HTR-8/SVneo (cell line): ENCODE results near the gene FBXO33.
"Not testable (repeated sequence)": the region's sequence is repeated elsewhere in the genome, so short reads cannot be mapped to it uniquely, and the experiment has no call there.

Source experiments
- DNase-seq: peaks from one replicate; pipeline ENCODE4 v3.0.0; 2011; ENCODE audit warnings: low spot score, mixed read lengths; ENCODE audit not compliant: insufficient read length
- FAIRE-seq: peaks from 2 replicates; lab custom pipeline; 2011; peaks lifted over from hg19 to GRCh38; lab: Jason Lieb, UNC

The FBXO33 gene

GRCh38 chr14:39381366-39381765 is 50.9 kb downstream of the FBXO33 start:
- FAIRE-seq = no peak

GRCh38 chr14:39376667-39377403 is 55.4 kb downstream of the FBXO33 start:
- FAIRE-seq = peak; percentile 42

More at GRCh38 chr14:39381366-39381765, 50.9 kb downstream of the FBXO33 start:
- DNase-seq = no peak

GRCh38 chr14:39374851-39375250 is 57.4 kb downstream of the FBXO33 start:
- FAIRE-seq = no peak
- no peak for DNase-seq

More at GRCh38 chr14:39376667-39377403, 55.4 kb downstream of the FBXO33 start:
- no peak for DNase-seq

- DNase-seq (no peak), FAIRE-seq (no peak)
Measured at GRCh38 chr14:39372656-39373055, 59.6 kb downstream of the FBXO33 start.

- FAIRE-seq (no peak), DNase-seq (no peak)
Measured at GRCh38 chr14:39370415-39370814, 61.8 kb downstream of the FBXO33 start.

GRCh38 chr14:39369029-39369428 is 63.2 kb downstream of the FBXO33 start:
- DNase-seq = no peak
- FAIRE-seq = no peak

GRCh38 chr14:39368261-39368959 is 63.8 kb downstream of the FBXO33 start:
- FAIRE-seq (no peak), DNase-seq (peak; percentile 63)

GRCh38 chr14:39367387-39367751 is 64.9 kb downstream of the FBXO33 start:
- FAIRE-seq (no peak), DNase-seq (no peak)

- FAIRE-seq (no peak), DNase-seq (no peak)
Measured at GRCh38 chr14:39366460-39367386, 65.5 kb downstream of the FBXO33 start.

- DNase-seq (no peak), FAIRE-seq (no peak)
Measured at GRCh38 chr14:39365354-39365753, 66.9 kb downstream of the FBXO33 start.

- FAIRE-seq = no peak
Measured at GRCh38 chr14:39364509-39364908, 67.7 kb downstream of the FBXO33 start.

GRCh38 chr14:39361556-39361955 is 70.7 kb downstream of the FBXO33 start:
- not testable (repeated sequence) for FAIRE-seq

More at GRCh38 chr14:39364509-39364908, 67.7 kb downstream of the FBXO33 start:
- DNase-seq = no peak

GRCh38 chr14:39360316-39360715 is 71.9 kb downstream of the FBXO33 start:
- DNase-seq = no peak
- FAIRE-seq = no peak

More at GRCh38 chr14:39361556-39361955, 70.7 kb downstream of the FBXO33 start:
- not testable (repeated sequence) for DNase-seq

- FAIRE-seq, DNase-seq: not testable (repeated sequence)
Measured at GRCh38 chr14:39359069-39359468, 73.2 kb downstream of the FBXO33 start.

- DNase-seq (no peak), FAIRE-seq (no peak)
Measured at GRCh38 chr14:39351708-39352107, 80.5 kb downstream of the FBXO33 start.

GRCh38 chr14:39350866-39351265 is 81.4 kb downstream of the FBXO33 start:
- DNase-seq (no peak), FAIRE-seq (no peak)
